ENCODE measurements around the gene TTC21B.

Gene TTC21B

DNA sequence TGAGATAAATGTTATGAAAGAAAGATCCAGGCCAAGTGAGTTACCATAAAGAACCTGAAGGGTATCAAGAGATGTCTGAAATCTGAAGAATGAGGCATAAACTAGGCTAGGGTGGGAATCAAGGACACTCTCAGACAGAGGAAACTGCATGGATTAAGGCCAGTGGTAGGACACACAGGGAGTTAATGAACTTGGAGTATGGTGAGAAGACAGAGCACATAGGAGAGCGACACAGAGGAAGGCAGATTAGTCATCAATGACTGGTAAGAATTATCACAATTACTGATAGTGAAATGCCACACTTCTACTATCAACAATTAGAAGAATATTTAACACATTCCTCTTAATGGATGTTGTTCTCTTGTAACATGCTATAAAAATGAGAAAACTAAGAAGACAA, 76.9 kb downstream of the TTC21B start:
- TF ChIP-seq ZNF384 (IDR thresholded peaks at IDR 0.05): no peak
- no peak for TF ChIP-seq HDGF (IDR thresholded peaks at IDR 0.05; ENCODE audit: borderline replicate concordance)
- TF ChIP-seq CTBP1 (IDR thresholded peaks at IDR 0.05; ENCODE audit: borderline replicate concordance): no peak
- TF ChIP-seq FOXM1 (IDR thresholded peaks at IDR 0.05; ENCODE audit: borderline replicate concordance): no peak
- TF ChIP-seq SP1 (IDR thresholded peaks at IDR 0.05): no peak
- no peak for TF ChIP-seq FOXA1 (IDR thresholded peaks at IDR 0.05)
- TF ChIP-seq TARDBP (IDR thresholded peaks at IDR 0.05): no peak
- TF ChIP-seq LEF1 (IDR thresholded peaks at IDR 0.05; ENCODE audit: borderline replicate concordance): no peak
- TF ChIP-seq L3MBTL2 (conservative IDR thresholded peaks at IDR 0.05): no peak
- TF ChIP-seq, protein P1, sequence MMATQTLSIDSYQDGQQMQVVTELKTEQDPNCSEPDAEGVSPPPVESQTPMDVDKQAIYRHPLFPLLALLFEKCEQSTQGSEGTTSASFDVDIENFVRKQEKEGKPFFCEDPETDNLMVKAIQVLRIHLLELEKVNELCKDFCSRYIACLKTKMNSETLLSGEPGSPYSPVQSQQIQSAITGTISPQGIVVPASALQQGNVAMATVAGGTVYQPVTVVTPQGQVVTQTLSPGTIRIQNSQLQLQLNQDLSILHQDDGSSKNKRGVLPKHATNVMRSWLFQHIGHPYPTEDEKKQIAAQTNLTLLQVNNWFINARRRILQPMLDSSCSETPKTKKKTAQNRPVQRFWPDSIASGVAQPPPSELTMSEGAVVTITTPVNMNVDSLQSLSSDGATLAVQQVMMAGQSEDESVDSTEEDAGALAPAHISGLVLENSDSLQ (IDR thresholded peaks at IDR 0.05): no peak
- TF ChIP-seq BHLHE40 (IDR thresholded peaks at IDR 0.05; ENCODE audit: borderline replicate concordance): no peak
- no peak for TF ChIP-seq ARNT (IDR thresholded peaks at IDR 0.05)
- no peak for TF ChIP-seq ELF4 (IDR thresholded peaks at IDR 0.05)
- no peak for TF ChIP-seq FOXK2 (IDR thresholded peaks at IDR 0.05)
- TF ChIP-seq NFRKB (IDR thresholded peaks at IDR 0.05): no peak
- TF ChIP-seq SUZ12 (IDR thresholded peaks at IDR 0.05): no peak
- ChIA-PET POLR2A (no interaction called here), CTCF (no interaction called here)
- no peak for DNase-seq (ENCODE audit: extremely low spot score)

DNA sequence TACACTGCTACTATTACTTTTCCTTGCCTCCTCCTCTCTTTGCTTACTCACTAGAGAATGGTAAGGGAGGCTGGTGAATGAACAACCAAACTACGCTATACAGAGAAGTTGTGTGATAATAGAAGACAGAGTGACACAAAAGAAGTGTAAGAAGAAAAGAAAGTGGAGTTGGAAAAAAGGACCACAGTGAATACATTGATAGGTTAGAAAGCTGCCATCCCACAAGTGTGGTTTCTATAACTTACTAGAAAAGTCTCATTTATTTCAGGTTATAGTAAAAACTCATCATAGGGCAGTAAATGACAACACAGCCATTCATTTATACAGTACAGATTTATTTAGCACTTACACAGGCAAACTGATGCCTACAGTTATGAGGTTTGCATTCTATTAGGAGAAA, 77.3 kb downstream of the TTC21B start:
- ChIA-PET POLR2A (no interaction called here), CTCF (no interaction called here)
- no peak for DNase-seq (ENCODE audit: extremely low spot score)
- no peak for TF ChIP-seq FOXK2 (IDR thresholded peaks at IDR 0.05)
- no peak for TF ChIP-seq CTBP1 (IDR thresholded peaks at IDR 0.05; ENCODE audit: borderline replicate concordance)
- no peak for TF ChIP-seq LEF1 (IDR thresholded peaks at IDR 0.05; ENCODE audit: borderline replicate concordance)
- no peak for TF ChIP-seq L3MBTL2 (conservative IDR thresholded peaks at IDR 0.05)
- TF ChIP-seq FOXA1 (IDR thresholded peaks at IDR 0.05): no peak
- no peak for TF ChIP-seq ARNT (IDR thresholded peaks at IDR 0.05)
- TF ChIP-seq HDGF (IDR thresholded peaks at IDR 0.05; ENCODE audit: borderline replicate concordance): no peak
- TF ChIP-seq BHLHE40 (IDR thresholded peaks at IDR 0.05; ENCODE audit: borderline replicate concordance): no peak
- no peak for TF ChIP-seq ZNF384 (IDR thresholded peaks at IDR 0.05)
- TF ChIP-seq SP1 (IDR thresholded peaks at IDR 0.05): no peak

DNA sequence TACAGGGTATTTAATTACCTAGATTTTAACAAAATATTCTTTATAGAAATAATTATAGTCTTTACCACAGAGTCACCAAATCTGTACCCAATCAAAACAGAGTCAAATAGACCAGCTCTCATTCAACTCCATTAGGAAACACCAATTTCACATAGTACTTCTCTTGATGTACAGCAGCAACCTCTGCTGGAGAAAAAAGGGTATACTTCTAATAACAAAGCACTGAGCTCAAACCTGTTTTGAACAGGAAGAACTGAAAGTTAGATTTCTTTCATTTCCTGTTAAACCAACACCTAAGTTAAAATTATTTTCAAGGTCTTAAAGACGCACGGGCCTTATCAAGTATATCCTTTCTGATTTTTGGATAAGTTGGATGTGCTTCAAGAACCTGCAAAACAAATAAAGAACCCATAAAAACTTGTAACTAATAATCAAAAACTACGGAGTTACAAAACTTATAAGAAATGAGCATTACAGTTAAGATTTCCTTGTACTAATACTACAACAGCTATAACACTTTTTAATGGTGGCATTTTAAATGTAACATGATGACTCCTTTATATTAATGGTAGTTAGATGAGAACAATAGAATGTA, 79.0 kb downstream of the TTC21B start:
- POLR2A ChIA-PET: no interaction called here
- DNase-seq (ENCODE audit: extremely low spot score): peak; percentile 48
- 0 out of 2 replicates have a peak, but pooled peaks have one; percentile 14 for TF ChIP-seq ELF4 (IDR thresholded peaks at IDR 0.05)
- TF ChIP-seq, protein P1 (IDR thresholded peaks at IDR 0.05): no peak
- CTCF ChIA-PET: interaction anchor here (0.6 to 1.6 kb wide), 6 partner anchors 10 to 472 kb away, joined by 3 to 6 read pairs (median 4); no protein-coding TSS in a partner anchor

DNA sequence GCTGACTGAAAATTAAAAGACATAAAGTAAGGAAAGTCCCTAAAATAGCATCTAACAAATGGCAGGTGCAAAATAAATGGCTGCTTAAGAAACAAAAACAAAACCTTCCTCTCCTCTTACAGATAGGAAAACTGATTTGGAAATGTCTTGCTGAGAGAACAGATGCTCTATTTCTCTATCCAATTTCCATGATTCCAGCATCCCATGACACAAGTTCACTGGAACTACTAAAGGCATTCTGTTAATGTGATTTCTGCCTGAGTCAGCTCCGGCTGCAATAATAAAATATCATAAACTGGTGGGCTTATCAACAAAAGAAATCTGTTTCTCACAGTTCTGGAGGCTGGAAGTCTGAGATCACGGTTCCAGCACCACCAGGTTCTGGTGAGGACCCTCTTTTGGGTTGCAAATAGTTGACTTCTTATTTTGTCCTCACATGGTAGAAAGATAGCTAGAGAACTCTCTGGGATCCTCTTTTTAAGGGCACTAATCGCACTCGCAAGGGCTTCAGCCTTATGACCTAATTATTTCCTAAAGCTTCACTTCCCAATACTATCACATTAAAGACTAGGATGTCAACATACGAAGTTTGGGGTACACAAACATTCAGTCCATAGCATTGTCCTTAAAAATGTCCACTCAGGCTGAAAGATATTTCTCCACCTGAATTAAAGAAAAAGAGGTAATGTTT, 81.3 kb downstream of the TTC21B start:
- POLR2A ChIA-PET: no interaction called here
- CTCF ChIA-PET: no interaction called here
- no peak for DNase-seq (ENCODE audit: extremely low spot score)
- TF ChIP-seq ZNF384 (IDR thresholded peaks at IDR 0.05) (no peak), LEF1 (IDR thresholded peaks at IDR 0.05; ENCODE audit: borderline replicate concordance) (no peak), CTBP1 (IDR thresholded peaks at IDR 0.05; ENCODE audit: borderline replicate concordance) (no peak), HDGF (IDR thresholded peaks at IDR 0.05; ENCODE audit: borderline replicate concordance) (no peak), BHLHE40 (IDR thresholded peaks at IDR 0.05; ENCODE audit: borderline replicate concordance) (no peak), ARNT (IDR thresholded peaks at IDR 0.05) (no peak), FOXM1 (IDR thresholded peaks at IDR 0.05; ENCODE audit: borderline replicate concordance) (no peak), ELF4 (IDR thresholded peaks at IDR 0.05) (no peak), SP1 (IDR thresholded peaks at IDR 0.05) (no peak), SUZ12 (IDR thresholded peaks at IDR 0.05) (no peak), L3MBTL2 (conservative IDR thresholded peaks at IDR 0.05) (no peak), FOXK2 (IDR thresholded peaks at IDR 0.05) (no peak), TARDBP (IDR thresholded peaks at IDR 0.05) (no peak), FOXA1 (IDR thresholded peaks at IDR 0.05) (no peak), NFRKB (IDR thresholded peaks at IDR 0.05) (no peak)
- TF ChIP-seq, protein P1 (IDR thresholded peaks at IDR 0.05): no peak

DNA sequence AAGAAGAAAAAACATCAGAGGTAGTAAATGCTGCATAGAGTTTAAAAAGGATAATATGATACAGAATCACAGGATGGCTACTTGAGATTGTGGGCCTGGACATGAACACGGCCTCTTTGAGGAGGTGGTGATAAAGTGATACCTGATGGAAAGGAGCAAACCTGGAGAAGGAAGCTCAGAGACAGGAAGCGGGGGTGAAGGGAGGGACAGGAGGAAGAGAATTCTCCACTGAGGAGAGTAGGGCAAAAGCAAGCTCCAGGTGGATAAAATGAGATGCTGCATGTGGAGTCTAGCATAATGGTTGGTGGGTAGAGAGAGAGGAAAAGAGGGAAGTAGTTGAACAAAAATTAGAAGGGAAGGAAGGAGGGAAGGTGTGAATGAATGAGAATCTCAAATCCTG, 82.6 kb downstream of the TTC21B start:
- ChIA-PET POLR2A (no interaction called here), CTCF (no interaction called here)
- no peak for DNase-seq (ENCODE audit: extremely low spot score)
- TF ChIP-seq NFRKB (IDR thresholded peaks at IDR 0.05) (no peak), ARNT (IDR thresholded peaks at IDR 0.05) (no peak), SP1 (IDR thresholded peaks at IDR 0.05) (no peak), BHLHE40 (IDR thresholded peaks at IDR 0.05; ENCODE audit: borderline replicate concordance) (no peak), TARDBP (IDR thresholded peaks at IDR 0.05) (no peak), CTBP1 (IDR thresholded peaks at IDR 0.05; ENCODE audit: borderline replicate concordance) (no peak), LEF1 (IDR thresholded peaks at IDR 0.05; ENCODE audit: borderline replicate concordance) (no peak), FOXA1 (IDR thresholded peaks at IDR 0.05) (no peak), ELF4 (IDR thresholded peaks at IDR 0.05) (no peak), ZNF384 (IDR thresholded peaks at IDR 0.05) (no peak), FOXM1 (IDR thresholded peaks at IDR 0.05; ENCODE audit: borderline replicate concordance) (no peak), SUZ12 (IDR thresholded peaks at IDR 0.05) (no peak), L3MBTL2 (conservative IDR thresholded peaks at IDR 0.05) (no peak), HDGF (IDR thresholded peaks at IDR 0.05; ENCODE audit: borderline replicate concordance) (no peak), FOXK2 (IDR thresholded peaks at IDR 0.05) (no peak)
- TF ChIP-seq, protein P1 (IDR thresholded peaks at IDR 0.05): no peak
